HG03097 (cell line): ENCODE results near the gene SECISBP2L.

Experiments
- ATAC-seq: cut with Tn5 transposase; IDR thresholded peaks from one replicate; pipeline ENCODE4 v1.9.1; 2021; ENCODE audit not compliant: unreplicated experiment, low FRiP score

Gene SECISBP2L

GRCh38 chr15:49060710-49061495, 14.7 kb upstream of the SECISBP2L start:
- no peak for ATAC-seq

DNA sequence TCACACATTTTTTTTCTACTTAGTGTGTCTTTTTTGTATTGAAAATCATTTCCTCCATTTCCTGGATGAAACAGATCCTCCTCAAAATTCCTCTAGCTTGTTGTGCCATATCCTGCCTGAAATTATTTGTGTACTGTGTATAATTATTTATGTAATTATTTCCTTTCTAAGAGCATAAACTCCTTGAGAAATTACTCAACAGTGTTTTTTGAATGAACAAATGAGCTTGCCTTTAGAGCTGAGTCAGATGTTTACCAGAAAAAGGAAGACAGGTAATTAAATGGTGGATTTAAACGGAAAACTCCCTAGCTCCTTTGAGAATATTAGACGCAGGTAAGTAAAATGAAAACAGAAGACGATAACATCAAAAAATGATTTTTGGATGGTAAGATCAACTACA, 13.2 kb upstream of the SECISBP2L start:
- no peak for ATAC-seq

DNA sequence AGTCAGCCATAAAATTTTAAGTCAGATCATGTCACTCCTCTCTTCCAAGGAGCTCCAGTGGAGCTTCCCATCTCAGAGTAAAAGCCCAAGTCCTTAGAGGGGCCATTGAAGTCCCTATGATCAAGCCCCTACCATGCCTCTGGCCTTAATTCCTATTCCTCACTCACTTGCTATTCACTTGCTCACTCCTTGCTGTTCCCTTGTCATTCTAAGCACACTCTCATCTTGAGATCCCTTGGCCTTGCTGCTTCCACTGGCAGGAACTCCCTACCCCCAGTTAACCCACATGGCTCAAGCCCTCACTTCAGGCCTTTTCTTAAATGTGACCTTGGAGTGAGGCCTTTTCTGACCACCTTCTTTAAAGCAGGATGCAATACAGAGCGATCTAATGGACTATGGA, 12.3 kb upstream of the SECISBP2L start:
- ATAC-seq, result no peak

- no peak for ATAC-seq
These were observed 9.4 kb upstream of the SECISBP2L start for GRCh38 chr15:49055630-49056029.

- no peak for ATAC-seq
These were observed 6.4 kb upstream of the SECISBP2L start for GRCh38 chr15:49052662-49053061.

- ATAC-seq, result no peak
These were observed 1.2 kb upstream of the SECISBP2L start for GRCh38 chr15:49047456-49047855.

- ATAC-seq, result peak; percentile 24
These were observed 461 bp downstream of the SECISBP2L start for GRCh38 chr15:49045751-49046219.

GRCh38 chr15:49044766-49045606, 1.3 kb downstream of the SECISBP2L start:
- ATAC-seq, result no peak

- no peak for ATAC-seq
These were observed 2.2 kb downstream of the SECISBP2L start for GRCh38 chr15:49044002-49044401.

GRCh38 chr15:49042165-49042564, 4.1 kb downstream of the SECISBP2L start:
- no peak for ATAC-seq

- ATAC-seq, result no peak
These were observed 4.8 kb downstream of the SECISBP2L start for GRCh38 chr15:49041426-49041825.

- no peak for ATAC-seq
These were observed 6.1 kb downstream of the SECISBP2L start for GRCh38 chr15:49040151-49040550.

DNA sequence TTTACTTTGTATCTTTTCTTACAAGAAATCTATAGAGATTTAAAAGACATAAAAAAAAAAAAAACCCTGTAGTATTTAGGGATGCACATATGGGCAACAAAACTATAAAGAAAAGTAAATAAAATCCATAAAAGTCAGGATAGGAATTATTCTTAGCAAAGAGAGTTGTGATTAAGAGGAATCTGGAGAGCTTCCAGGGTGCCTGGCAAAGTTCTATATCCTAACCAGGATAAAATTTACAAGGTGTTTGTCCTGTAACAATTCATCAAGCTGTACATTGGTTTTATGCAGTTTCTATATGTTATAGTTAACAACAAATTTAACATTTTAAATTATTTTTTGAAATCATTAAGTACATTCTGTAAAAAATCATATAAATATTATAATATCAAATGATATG, 7.9 kb downstream of the SECISBP2L start:
- ATAC-seq, result no peak

- no peak for ATAC-seq
These were observed 8.7 kb downstream of the SECISBP2L start for GRCh38 chr15:49037546-49037940.

- no peak for ATAC-seq
These were observed 9.3 kb downstream of the SECISBP2L start for GRCh38 chr15:49036650-49037545.

- ATAC-seq, result no peak
These were observed 10.4 kb downstream of the SECISBP2L start for GRCh38 chr15:49035825-49036224.

GRCh38 chr15:49032601-49033145, 13.6 kb downstream of the SECISBP2L start:
- ATAC-seq, result no peak

DNA sequence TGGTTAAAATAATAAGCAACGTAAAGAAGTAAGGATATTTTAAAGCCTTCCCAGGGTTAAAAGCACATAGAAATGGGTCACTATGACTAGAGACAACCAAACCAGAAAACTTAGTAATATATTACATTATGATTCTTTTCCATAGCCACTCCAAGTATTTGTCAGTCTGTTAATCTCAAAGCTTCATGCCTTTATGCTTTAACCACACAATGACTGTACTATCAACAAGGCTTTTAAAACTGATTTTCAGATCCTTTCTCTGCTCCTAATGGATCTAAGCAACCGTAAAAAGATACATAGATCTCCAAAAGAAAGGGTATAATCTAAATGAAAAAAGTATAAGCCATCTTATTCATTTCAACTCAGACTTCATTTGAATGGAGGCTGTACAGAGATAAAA, 14.4 kb downstream of the SECISBP2L start:
- no peak for ATAC-seq

DNA sequence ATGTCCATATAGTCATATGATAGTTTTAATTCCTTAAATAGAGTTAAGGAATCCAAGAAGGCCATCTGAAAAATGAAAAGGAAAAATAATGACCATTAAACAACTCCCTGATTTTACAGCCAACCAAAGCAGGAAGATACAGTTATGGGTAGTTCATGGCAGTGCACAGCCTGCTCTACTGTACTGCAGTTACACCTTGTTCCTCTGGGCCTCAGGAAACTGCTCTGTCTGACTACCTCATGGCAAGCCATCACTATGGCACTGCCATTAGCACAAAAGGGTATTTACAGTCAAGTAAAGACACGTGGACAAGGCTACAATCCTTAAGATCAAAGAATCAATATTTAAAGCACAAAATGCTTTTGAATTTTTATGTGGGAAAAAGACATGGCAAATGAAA, 19.5 kb downstream of the SECISBP2L start:
- no peak for ATAC-seq

- ATAC-seq, result no peak
These were observed 21.4 kb downstream of the SECISBP2L start for GRCh38 chr15:49024840-49025239.
